RWPE1 (cell line): ENCODE measurements around the gene HSD17B12.

Experiments
- CTCF ChIA-PET: fragments of 350-600 bp; sonication (Branson Sonifier 250); formaldehyde crosslinking; extraction: SDS; loops from one replicate; lab custom pipeline; 2021; lab: Yijun Ruan, JAX
- POLR2A ChIA-PET: fragments of 400-600 bp; formaldehyde crosslinking; extraction: SDS; loops from one replicate; lab custom pipeline; 2020; ENCODE audit warnings: antibody characterized with exemption; ENCODE audit not compliant: low non-redundant PET; lab: Yijun Ruan, JAX
- DNase-seq: peaks from one replicate; pipeline ENCODE4 v3.0.0; 2012; ENCODE audit warnings: low spot score
- H3K27ac ChIP-seq: fragments of 450-650 bp; 2 replicates; pipeline ENCODE4 v1.5.1; 2017
- TF ChIP-seq, protein P1 (sequence below): fragments of 450-650 bp; conservative IDR thresholded peaks from 2 replicates; pipeline ENCODE4 v1.5.1; 2017; ENCODE audit warnings: low read depth, mild to moderate bottlenecking

HSD17B12 gene

GRCh38 chr11:43784866-43785265 lies 104.3 kb downstream of the HSD17B12 start:
- no peak overlapping the region for H3K27ac ChIP-seq
- no peak for DNase-seq
- POLR2A ChIA-PET = no interaction called here
- TF ChIP-seq, protein P1, sequence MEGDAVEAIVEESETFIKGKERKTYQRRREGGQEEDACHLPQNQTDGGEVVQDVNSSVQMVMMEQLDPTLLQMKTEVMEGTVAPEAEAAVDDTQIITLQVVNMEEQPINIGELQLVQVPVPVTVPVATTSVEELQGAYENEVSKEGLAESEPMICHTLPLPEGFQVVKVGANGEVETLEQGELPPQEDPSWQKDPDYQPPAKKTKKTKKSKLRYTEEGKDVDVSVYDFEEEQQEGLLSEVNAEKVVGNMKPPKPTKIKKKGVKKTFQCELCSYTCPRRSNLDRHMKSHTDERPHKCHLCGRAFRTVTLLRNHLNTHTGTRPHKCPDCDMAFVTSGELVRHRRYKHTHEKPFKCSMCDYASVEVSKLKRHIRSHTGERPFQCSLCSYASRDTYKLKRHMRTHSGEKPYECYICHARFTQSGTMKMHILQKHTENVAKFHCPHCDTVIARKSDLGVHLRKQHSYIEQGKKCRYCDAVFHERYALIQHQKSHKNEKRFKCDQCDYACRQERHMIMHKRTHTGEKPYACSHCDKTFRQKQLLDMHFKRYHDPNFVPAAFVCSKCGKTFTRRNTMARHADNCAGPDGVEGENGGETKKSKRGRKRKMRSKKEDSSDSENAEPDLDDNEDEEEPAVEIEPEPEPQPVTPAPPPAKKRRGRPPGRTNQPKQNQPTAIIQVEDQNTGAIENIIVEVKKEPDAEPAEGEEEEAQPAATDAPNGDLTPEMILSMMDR = no peak
- CTCF ChIA-PET = interaction anchor here (0.6 to 0.7 kb wide), 2 partner anchors 320 to 1465 kb away, joined by 3 read pairs; no protein-coding TSS in a partner anchor

DNA sequence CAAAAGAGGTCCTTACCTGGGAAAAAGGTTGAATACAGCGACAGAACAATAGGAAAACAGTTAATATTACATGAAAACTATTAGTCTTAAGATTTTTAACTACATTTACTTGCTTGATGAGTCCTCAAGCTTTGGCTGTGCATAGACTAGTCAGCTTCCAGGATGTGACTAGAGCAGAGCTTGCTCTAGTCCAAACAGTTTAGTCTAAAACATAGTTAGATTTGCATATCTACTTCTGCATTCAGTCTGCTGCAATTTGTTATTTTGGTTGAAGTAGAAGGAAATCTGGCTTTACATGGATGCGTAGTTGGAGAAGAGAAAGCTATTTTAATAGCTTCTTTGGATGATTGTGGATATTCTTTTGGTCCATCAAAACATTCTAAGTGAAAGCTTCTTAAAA lies 104.8 kb downstream of the HSD17B12 start:
- H3K27ac ChIP-seq = no peak overlapping the region
- POLR2A ChIA-PET = no interaction called here
- CTCF ChIA-PET = no interaction called here
- TF ChIP-seq, protein P1 = no peak
- DNase-seq = no peak

GRCh38 chr11:43786016-43786415 lies 105.5 kb downstream of the HSD17B12 start:
- CTCF ChIA-PET = no interaction called here
- POLR2A ChIA-PET = no interaction called here
- DNase-seq = no peak
- no peak overlapping the region for H3K27ac ChIP-seq
- TF ChIP-seq, protein P1 = no peak

GRCh38 chr11:43787824-43788223 lies 107.3 kb downstream of the HSD17B12 start:
- no peak for DNase-seq
- POLR2A ChIA-PET = no interaction called here
- TF ChIP-seq, protein P1 = no peak
- no peak overlapping the region for H3K27ac ChIP-seq
- CTCF ChIA-PET = interaction anchor here (0.7 kb wide), 2 partner anchors 21 to 32 kb away, joined by 3 to 4 read pairs; no protein-coding TSS in a partner anchor

DNA sequence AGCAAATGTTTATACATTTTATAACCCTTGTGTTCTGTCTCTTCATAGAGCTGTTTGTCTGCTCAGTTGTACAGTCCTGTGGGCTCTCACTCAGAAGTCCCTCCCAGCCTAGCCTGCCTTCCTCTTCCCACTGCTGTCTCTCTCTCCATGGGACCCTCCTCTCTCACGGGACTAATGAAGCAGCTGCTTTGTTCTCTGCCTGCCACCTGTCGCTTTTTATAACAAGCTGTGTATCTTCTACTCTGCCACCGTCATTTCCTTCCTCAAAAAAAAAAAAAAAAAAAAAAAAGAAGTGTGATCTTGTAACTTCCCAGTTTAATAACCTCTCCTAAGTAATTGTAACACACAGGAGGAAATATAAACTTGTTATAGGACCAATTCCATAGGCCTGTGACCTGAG lies 107.9 kb downstream of the HSD17B12 start:
- no peak for DNase-seq
- no peak overlapping the region for H3K27ac ChIP-seq
- ChIA-PET POLR2A (interaction anchor here (0.5 kb wide), 1 partner anchor 778 kb away, joined by 3 read pairs; no protein-coding TSS in a partner anchor), CTCF (interaction anchor here (0.7 kb wide), 1 partner anchor 32 kb away, joined by 4 read pairs; no protein-coding TSS in a partner anchor)
- TF ChIP-seq, protein P1 = no peak

DNA sequence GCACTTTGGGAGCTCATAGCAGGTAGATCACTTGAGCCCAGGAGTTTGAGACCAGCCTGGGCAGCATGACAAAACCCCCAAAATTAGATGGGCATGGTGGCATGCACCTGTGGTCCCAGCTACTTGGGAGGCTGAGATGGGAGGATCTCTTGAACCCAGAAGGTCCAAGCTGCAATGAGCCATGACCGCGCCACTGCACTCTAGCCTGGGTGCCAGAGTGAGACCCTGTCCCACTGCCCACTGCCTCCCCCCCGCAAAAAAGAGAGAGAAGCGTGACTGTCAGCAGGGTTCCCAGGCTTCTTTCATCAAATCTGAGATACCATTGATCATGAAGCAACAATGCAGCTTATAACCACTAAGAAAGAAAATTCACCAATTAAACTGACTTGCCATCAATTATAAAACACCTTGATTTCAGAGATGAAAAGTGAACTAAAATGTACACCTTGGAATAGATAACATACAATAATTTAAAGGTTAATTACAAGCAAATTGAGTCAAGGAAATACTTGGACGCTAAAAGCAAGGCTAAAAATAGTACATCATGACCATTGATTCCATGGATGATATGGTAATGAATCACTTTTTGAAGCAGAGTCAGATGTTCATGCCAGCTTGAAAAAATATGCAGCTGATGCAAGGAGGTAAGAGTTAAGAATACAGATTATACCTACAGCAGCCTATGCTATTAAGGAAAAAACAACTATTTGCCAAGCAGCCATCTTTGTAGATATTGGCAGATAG lies 109.3 kb downstream of the HSD17B12 start:
- ChIA-PET CTCF (no interaction called here), POLR2A (interaction anchor here (0.6 kb wide), 1 partner anchor 10 kb away, joined by 3 read pairs; no protein-coding TSS in a partner anchor)
- TF ChIP-seq, protein P1 = no peak
- peak overlapping the region; percentile 79 for H3K27ac ChIP-seq
- peak; percentile 61 for DNase-seq
